HG03175 (cell line): ENCODE measurements around the gene ACP1.

Experiments used
- ATAC-seq: cut with Tn5 transposase; IDR thresholded peaks from one replicate; pipeline ENCODE4 v1.9.1; 2021; ENCODE audit warnings: mild to moderate bottlenecking, moderate library complexity; ENCODE audit not compliant: unreplicated experiment

Gene ACP1

DNA sequence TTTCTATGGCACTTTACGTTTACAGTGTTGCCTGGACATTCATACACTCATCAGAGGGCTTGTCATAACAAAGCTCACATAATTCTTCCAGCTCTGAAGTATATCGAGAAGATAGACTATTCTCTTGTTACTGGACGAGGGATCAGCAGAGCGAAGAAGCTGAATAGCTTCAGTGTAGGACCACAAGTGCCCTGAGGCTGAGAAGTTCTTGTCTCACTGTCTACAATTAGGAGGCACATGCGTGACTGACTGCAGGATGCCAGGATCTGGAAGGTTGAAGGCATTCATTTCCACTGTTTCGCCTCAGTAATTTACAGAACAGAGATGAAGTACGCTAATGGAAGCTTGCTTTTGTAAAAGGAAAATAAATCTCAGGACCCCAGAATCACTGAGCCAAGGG lies 10.5 kb upstream of the ACP1 start:
- ATAC-seq = no peak

- ATAC-seq = no peak
Observed at GRCh38 chr2:255195-255594, 9.6 kb upstream of the ACP1 start.

- no peak for ATAC-seq
Observed at GRCh38 chr2:256094-256493, 8.7 kb upstream of the ACP1 start.

DNA sequence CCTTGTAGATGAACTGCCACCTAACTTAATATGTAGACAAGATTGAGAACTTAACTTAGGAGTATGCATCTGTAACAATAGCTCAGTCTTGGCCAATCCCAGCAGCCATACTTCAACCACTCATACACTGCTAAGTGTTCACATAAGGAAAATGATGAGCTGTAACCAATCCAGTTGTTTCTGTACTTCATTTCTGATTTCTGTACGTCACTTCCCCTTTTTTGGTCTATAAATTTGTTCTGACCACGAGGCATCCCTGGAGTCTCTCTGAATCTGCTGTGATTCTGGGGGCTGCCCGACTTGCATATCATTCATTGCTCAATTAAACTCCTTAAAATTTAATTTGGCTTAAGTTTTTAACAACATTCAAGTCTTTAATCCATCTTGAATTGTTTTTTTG lies 7.3 kb upstream of the ACP1 start:
- no peak for ATAC-seq

- ATAC-seq = no peak
Observed at GRCh38 chr2:257842-258241, 6.9 kb upstream of the ACP1 start.

DNA sequence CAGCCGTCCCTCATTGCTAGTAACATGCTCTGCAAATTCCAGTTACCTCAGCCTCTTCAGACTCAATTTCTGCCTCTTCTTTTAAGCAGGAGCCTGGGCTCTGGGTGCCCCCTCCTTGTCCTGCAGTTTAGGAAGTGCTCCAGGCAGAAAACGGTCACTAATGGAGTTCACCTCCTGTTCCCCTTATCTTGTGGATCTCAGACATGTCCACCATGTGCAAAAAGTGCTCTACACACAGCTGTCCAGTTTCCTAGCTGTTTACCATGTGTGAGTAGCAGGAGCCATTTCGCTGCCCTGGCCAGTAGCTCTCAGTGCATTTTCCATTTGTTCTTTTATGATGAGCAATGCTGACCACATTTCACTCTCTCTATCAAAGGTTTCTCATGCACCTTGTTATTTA lies 5.8 kb upstream of the ACP1 start:
- no peak for ATAC-seq

GRCh38 chr2:259789-260331 lies 4.9 kb upstream of the ACP1 start:
- no peak for ATAC-seq

DNA sequence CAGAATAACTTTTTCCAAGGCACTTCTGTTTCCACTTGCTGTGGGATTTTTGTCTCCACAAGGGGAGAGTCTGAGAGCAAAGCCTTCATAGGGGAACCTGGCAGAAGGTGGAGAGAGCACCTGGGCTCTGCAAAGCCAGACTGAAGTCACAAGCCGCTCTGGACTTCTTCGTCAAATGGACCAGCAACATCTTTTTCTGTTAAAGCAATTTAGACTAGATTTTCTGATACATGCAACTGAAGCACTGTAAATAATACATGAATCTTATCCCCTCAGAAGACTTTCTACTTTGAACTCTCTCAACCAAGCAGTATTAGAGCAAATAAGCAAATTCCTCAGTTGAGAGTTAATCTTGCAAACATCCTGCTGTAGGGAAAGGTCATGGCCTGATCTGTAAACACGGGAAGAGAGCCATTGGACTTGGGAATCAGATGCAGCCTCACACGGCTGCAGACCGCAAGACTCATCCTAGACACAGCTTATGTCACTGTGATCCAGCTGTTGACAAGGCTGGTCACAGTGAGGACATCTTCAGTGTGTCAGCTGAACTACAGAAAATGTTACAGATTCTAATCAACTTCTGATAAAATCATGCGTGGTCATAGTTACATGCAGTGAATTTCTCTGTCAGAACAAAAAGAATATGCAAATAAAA lies 4.1 kb upstream of the ACP1 start:
- no peak for ATAC-seq

- no peak for ATAC-seq
Observed at GRCh38 chr2:262117-262516, 2.6 kb upstream of the ACP1 start.

DNA sequence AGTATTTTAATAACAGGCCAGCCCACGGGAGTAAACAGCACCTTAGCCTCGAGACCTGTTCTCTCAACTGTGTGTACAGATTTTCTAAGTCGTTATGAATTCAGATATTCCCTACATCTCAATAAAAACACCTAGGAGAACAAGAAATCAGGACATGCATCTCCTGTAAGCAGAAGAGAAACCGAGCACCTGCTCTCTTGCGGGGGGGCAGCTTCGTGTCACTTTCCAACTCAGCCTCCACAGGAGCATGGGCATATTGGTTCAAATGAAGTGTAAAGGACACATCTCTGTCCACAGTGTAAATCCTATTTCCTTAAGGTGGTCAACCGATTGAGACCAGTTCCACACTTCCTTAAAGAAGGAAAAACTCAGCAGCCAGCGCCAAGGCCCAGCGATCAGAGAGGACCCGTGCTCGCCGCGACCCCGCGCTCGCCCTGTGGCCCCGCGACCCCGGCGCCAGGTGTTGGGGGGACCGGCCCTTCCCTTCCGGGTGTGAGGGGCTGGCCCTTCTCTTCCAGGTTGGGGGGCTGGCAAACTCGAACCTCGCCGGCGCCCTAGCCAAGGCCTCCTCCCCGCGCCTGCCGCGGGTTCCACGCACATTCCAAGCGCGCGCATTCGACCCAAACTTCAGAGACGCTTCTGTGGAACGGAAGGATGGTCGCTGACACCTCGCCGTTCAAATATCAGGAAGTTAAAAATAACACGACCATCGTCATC lies 1.6 kb upstream of the ACP1 start:
- ATAC-seq = no peak

GRCh38 chr2:263774-264492 lies 814 bp upstream of the ACP1 start, which contains the start of gene SH3YL1:
TSS of gene SH3YL1 (minus strand) at chr2:264032. CDS start at chr2:263984, 48 bp downstream.
- ATAC-seq = peak; percentile 39

DNA sequence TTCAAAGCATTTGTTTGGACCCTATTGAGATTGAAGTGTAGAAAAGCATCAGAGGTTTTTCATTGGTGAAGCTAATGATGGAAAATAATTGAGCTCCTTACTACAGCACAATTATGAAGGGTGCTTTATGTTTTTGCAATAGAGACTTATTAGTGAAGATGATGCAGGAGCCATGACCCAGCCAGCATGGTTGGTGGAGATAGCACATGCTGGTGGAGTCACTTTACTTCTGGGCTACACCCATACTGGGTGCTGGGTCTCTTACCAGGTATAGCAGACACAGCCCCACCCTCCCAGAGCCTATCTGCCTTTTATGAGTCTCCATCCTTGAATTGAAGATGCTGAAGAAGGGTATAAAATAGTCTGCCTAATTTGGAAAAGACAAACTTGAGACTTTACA lies 3.6 kb downstream of the ACP1 start:
- ATAC-seq = no peak

GRCh38 chr2:269356-270030 lies 4.7 kb downstream of the ACP1 start:
- ATAC-seq = no peak

- ATAC-seq = no peak
Observed at GRCh38 chr2:270861-271260, 6.1 kb downstream of the ACP1 start.

GRCh38 chr2:271917-272316 lies 7.2 kb downstream of the ACP1 start:
- no peak for ATAC-seq

DNA sequence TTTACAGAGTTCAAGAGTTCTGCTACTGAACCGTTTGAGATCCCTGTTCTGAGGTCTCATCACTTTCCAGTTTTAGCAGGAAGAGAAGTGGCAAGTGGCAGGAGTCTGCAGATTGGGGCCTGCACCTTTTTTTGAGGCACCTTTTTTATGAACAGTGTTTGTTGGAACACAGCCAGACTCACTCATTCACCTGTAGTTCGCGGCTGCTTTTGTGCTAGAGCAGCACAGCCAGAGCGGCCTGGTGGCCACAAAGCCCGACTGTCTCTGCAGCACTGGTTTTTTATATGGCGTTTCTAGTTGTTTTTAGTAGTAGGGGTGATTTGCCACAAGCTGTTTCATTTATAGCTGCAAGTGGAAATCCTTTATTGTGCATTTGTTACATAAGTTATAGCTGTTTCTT lies 8.6 kb downstream of the ACP1 start:
- no peak for ATAC-seq

- no peak for ATAC-seq
Observed at GRCh38 chr2:274503-274902, 9.8 kb downstream of the ACP1 start.

GRCh38 chr2:275466-275865 lies 10.7 kb downstream of the ACP1 start:
- peak; percentile 94 for ATAC-seq

- ATAC-seq = no peak
Observed at GRCh38 chr2:278312-278926, 13.7 kb downstream of the ACP1 start.

DNA sequence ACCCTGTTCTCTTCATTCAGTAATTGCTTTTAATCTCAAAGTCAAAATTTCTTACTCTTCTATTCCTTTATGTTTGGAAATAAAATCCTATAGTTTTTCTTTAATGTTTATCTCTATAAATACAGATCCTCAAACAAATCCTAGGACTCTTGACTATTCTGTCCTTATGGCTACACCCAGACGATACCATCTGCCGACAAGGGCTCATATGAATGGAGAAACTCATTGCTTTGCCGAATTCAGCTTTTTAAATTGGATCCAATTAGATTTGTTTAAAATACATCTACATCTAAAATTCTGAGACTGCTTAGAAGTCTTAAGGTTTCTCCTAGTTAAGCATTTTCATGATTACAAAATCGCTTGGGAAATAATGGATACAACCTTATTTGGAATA lies 14.2 kb downstream of the ACP1 start:
- no peak for ATAC-seq

DNA sequence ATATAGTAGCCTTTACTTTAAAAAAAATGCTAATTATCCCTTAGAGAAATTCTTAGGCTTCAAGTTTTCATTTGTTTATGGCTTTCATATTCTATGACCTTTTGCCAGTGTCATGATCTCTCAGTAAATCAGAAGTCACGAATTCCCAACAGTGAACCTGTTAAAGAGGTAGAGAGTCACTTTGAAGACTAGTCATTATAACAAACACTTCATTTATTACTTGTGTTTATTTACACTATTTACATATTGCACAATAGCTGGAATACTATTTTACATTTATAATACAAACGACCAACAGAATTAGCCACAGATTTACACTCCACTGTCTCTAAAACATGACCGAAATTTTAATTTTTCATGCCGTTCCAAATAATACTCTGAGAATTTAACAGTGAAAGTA lies 14.6 kb downstream of the ACP1 start:
- no peak for ATAC-seq
